GM21717 (cell line): Measurements from ENCODE around the gene NDNF.

Experiments used
- ATAC-seq: cut with Tn5 transposase; IDR thresholded peaks from one replicate; pipeline ENCODE4 v1.9.1; 2021; ENCODE audit warnings: mild to moderate bottlenecking, moderate library complexity; ENCODE audit not compliant: unreplicated experiment

Gene NDNF, protein sequence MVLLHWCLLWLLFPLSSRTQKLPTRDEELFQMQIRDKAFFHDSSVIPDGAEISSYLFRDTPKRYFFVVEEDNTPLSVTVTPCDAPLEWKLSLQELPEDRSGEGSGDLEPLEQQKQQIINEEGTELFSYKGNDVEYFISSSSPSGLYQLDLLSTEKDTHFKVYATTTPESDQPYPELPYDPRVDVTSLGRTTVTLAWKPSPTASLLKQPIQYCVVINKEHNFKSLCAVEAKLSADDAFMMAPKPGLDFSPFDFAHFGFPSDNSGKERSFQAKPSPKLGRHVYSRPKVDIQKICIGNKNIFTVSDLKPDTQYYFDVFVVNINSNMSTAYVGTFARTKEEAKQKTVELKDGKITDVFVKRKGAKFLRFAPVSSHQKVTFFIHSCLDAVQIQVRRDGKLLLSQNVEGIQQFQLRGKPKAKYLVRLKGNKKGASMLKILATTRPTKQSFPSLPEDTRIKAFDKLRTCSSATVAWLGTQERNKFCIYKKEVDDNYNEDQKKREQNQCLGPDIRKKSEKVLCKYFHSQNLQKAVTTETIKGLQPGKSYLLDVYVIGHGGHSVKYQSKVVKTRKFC

DNA sequence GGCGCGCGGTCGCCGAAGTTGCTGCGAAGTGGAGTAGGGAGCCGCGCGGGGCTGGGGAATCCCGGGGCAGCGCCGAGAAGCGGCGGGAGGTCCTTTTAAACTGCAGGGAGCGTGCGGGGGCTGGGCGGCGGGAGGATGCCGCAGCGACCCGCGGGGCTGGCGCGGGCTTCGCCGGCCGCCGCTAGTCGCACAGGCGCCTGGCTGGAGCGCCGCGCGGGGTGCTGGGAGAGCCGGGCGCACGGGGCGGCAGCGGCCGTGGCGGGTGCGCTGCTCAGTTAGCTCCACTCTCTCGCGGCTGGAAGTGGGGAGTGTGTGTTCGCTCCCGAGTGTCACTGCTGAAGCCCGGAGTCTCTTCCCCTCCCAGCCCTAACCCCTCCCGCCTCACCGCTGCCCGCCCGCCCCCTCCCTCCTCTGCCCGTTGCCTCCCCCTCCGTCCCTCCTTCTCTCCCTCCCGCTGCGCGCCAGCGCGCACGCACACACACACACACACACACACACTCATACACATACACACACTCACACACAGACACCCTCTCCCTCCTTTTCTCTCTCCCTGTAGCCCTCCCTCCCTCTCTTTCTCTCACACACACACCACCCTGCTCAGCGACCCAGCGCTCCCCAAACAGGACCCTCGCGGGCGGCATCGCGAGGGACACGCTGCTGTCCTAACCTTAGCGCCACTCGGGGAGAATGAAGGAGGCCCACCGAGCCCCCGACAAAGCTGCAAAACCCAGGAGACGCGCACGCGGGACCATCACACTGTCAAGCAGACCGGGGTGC lies at the start of gene NDNF:
TSS of gene NDNF (minus strand) at position 312 of the 780 bp plus-strand sequence. CDS start 26,698 bp downstream, outside the sequence.
- ATAC-seq, result no peak

DNA sequence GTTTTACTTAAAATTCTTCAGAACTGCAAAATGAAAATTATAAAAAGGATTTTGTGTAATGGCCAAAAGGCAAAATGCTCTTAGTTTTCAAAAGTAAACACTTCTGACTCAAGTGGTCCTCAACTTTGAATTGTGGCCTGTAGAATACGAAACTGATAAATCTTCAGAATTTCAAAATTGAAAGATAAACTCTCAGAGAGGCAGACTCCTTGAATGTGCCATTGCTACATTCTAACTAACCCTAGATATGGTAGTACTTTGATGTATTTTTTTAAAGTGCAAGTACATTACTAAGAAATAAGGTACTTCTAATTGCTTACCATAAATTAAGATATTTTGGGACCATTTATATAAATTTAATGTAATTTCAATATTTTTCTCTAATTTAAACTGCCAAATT lies 47.4 kb upstream of the NDNF start:
- no peak for ATAC-seq

GRCh38 chr4:121118344-121118743 lies 46.0 kb upstream of the NDNF start:
- no peak for ATAC-seq

GRCh38 chr4:121114756-121115155 lies 42.4 kb upstream of the NDNF start:
- no peak for ATAC-seq

DNA sequence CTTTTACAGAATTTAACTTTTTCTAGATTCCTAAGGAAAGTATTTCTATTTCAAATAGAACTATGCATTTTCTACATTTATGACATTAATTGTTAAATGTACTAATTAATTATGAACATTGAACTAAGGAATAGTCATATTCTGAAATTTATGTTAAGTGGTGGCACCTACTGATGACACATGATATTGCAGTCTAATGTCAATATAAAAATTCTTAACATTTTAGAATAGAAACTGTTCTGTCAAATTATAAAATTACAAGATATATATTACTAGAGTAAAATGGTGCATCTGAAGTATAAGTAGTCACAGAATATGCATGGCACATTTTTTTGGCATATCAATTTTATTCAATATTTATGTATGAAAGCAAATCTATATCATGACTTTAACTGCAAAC lies 40.2 kb upstream of the NDNF start:
- no peak for ATAC-seq

DNA sequence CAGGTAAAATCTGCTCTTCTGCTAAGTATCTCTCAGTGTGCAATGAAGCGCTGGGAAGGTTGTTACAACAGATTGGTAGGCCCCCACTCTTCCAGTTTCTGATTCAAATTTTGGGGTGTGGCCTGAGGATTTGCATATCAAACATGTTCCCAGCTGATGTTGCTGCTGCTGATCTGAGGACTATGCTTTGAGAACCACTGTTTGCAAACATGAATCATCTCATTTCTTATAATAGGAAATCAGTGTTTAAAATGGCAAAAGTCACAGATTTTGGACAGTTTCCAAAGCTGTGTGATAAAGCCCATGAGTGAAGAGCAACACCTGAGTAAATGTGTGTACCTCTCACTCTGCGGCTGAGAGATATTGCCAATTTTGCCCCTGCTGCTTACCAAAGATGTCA lies 36.2 kb upstream of the NDNF start:
- no peak for ATAC-seq

- ATAC-seq, result no peak
Measured at GRCh38 chr4:121107507-121107906, 35.2 kb upstream of the NDNF start.

DNA sequence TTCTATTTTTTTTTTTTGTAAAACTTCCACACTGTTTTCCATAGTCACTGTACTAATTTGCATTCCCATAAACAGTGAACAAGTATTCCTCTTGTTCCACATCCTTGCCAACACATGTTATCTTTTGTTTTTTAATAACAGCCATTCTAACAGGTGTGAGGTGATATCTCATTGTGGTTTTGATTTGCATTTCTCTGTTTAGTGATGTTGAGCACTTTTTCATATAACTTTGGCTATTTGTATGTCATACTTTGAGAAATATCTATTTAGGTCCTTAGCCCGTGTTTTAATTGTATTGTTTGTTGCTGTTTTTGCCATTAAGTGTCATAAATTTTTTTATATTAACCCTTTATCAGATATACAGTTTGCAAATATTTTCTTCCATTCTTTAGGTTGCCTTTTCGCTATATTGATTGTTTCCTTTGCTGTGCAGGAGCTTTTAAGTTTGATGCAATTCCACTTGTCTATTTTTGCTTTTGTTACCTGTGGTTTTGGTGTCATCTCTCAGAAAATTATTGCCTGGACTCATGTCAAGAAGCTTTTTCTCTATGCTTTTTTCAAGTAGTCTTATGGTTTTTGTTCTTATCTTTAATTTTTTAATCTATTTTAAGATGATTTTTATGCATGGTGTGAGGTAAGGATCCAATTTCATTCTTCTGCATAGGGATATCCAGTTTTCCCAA lies 27.9 kb upstream of the NDNF start:
- no peak for ATAC-seq

GRCh38 chr4:121098266-121098665 lies 25.9 kb upstream of the NDNF start:
- ATAC-seq, result no peak

DNA sequence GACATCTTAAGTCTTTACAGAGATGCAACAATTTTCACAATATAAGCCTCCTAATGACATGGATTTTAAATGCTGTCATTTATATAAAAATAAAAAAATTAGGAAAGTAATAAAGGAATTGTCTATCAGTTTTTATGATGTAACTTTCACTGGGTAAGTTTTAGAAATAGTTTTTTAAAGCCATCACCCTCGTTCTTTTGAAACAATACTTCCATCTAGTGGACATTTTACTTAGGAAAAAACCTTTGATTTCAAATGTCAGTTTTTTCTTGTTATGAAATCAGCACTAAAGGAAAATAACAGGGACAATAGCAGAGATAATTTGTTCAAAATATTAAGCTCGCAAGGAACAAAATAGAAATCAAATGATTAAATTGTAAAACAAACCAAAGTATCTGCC lies 24.3 kb upstream of the NDNF start:
- no peak for ATAC-seq

- ATAC-seq, result no peak
Measured at GRCh38 chr4:121096191-121096590, 23.9 kb upstream of the NDNF start.

- ATAC-seq, result no peak
Measured at GRCh38 chr4:121094297-121094966, 22.1 kb upstream of the NDNF start.

GRCh38 chr4:121093261-121093660 lies 20.9 kb upstream of the NDNF start:
- ATAC-seq, result no peak

DNA sequence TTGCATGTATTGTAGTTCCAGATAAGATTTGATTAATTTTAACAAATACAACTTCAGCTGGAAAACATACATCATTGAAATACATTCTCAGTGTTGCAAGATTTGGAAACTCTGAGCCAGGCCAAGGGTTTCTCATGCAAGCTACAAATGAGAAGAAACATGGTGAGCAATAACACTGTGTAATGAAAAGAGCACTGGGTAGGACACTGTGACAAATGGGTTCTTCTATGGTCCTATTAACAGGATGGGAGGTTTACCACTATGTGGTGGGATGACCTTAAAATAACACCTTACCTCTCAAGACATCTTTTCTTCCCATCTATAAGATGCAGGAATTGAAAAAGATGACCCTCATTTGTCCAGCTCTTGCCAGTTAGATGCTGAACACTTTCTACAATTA lies 19.6 kb upstream of the NDNF start:
- no peak for ATAC-seq

- ATAC-seq, result no peak
Measured at GRCh38 chr4:121088867-121089266, 16.5 kb upstream of the NDNF start.

DNA sequence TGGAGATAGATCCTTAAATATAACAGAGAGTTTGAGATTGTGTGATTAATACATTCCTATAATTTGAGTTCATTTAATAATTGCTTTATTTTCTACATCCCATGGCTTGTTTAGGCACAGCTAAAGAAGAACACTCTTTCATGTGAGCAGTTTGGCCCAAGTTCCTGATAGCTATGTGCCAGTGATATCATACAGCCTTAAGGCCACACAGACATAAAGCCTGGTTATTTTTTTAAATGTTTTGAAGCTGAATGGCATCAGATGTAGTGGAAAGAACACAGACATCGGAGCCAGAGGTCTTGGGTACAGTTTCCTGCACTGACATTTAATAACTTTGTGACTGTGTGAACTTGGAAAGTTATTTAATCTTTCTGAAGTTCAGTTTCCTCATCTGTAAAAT lies 7.0 kb upstream of the NDNF start:
- ATAC-seq, result no peak

DNA sequence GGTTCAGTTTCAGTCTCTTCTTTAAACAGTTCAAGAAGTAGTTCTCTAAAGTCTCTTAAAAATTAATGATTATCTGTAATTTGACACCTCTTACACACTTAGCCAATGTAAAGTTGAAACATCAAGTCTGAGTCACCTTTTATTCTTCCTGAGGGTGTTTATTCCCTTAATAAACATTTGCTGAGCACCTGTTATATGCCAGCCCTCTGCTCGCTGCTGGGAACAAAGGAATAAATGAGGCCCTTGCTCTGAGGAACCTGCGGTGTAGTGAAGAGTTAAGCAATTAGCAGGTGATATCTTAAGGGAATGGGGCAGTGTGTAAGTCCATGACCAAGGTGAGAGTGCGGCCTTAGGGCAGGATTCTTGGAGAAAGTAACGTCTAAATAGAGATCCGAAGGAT lies 5.2 kb upstream of the NDNF start:
- ATAC-seq, result no peak

DNA sequence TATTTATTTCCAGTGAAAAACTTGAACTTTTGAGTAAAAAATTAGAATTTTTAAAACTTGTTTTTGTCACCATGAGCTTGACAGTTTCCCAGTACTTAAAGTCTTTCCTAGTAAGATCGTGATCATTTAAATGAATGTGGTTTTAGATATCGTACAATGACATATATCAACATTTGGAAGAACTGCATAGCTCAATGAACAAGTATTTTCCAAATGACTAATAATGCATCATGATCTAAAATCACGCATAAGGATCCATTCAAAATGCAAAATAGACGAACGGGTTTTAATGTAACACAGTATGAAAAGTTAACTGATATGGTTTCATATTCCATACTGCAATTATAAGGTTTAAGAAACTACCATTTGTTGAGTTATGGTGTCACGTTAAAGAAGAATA lies 4.1 kb upstream of the NDNF start:
- no peak for ATAC-seq

- no peak for ATAC-seq
Measured at GRCh38 chr4:121073672-121074381, 1.5 kb upstream of the NDNF start.

- no peak for ATAC-seq
Measured at GRCh38 chr4:121073004-121073435, 685 bp upstream of the NDNF start.
